SK-MEL-5 (cell line): Measurements from ENCODE around the gene TMEM119. TPM values are rescaled to one million over a fixed set of nuclear protein-coding genes. Genes with fewer than 3 reads are reported as not detected.
A peak's percentile ranks its signal among the peaks of the same experiment; 100 is the strongest.
"Not testable (repeated sequence)": the region's sequence is repeated elsewhere in the genome, so short reads cannot be mapped to it uniquely, and the experiment has no call there.

Experiments used
- DNase-seq: peaks from one replicate; pipeline ENCODE4 v3.0.0-alpha.2; 2016; ENCODE audit warnings: low read depth, low spot score
- in situ Hi-C: cut with HindIII; loops from 2 replicates; pipeline ENCODE4 v1.10.0; 2016; ENCODE audit warnings: low sequenced_read_pairs, high pct_unique_total_duplicates, low pct_unique_long_range_greater_than_20kb
- total RNA-seq: library from RNA; depleted of rRNA; stranded (reverse); fragments of >200 nt; shearing (Covaris generic); gene quantifications from 2 replicates; pipeline ENCODE4 v1.2.3, GENCODE V29; 2014

Gene TMEM119
- total RNA-seq, 1 experiment from 2014 or later: not detected

DNA sequence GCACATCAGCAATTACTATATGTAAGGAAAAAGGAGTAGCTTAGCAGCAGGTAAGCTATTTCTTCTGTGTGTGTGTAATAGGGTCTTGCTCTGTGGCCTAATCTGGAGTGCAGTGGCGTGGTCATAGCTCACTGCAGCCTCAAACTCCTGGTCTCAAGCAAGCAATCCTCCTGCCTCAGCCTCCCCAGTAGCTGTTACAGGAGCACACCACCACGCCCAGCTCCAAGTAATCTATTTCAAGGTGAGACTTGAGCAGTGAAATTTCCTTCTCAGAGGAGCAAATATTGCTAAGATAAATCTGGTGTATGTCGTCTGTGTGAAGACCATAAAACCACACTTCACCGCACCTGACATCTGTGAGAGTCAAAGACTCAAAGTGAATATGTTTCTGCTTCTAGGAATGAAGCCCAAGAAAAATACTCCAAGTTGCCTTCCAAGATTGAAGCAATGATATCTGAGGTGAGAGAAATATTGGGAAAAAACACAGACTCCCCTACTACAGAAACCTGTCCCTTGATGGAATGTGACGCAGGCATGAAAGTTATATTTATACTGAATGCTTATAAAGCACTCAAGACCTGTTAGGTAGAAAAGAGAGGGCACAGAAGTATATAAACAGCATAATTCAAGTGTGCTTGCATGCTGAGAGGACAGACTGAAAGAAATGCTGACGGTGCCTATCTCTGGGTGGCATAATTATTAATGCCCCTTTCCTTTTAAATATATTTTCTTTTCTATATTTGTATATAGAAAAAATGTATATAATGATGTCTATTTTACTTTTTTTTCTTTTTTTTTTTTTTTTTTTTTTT, 38.3 kb upstream of the TMEM119 start:
- no peak for DNase-seq
- in situ Hi-C loops: no loop called here

GRCh38 chr12:108635201-108635996, 37.5 kb upstream of the TMEM119 start:
- in situ Hi-C loops: no loop called here
- no peak for DNase-seq

GRCh38 chr12:108634341-108634751, 36.5 kb upstream of the TMEM119 start:
- in situ Hi-C loops: no loop called here
- DNase-seq: peak; percentile 38

- in situ Hi-C loops: no loop called here
- no peak for DNase-seq
Measured at GRCh38 chr12:108633534-108634248, 35.8 kb upstream of the TMEM119 start, which contains the start of gene SELPLG. Gene SELPLG (minus strand): TSS chr12:108633894. CDS start chr12:108624307, 9,587 bp downstream.

- no peak for DNase-seq
- in situ Hi-C loops: no loop called here
Measured at GRCh38 chr12:108633081-108633533, 35.2 kb upstream of the TMEM119 start.

DNA sequence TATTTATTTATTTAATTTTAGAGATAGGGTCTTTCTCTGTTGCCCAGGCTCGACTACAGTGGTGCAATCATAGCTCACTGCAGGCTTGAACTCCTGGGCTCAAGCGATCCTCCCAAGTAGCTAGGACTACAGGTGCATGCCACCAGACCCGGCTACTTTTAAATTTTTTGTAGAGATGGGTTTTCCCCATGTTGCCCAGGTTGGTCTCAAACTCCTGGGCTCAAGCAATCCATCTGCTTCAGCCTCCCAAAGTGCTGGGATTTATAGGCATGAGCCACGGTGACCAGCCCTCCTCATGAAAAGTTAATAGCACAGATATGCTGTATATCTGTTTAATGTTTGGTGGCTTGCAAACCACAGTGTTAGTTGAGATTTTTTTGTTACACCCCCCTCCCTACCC, 33.4 kb upstream of the TMEM119 start:
- in situ Hi-C loops, DNase-seq: not testable (repeated sequence)

DNA sequence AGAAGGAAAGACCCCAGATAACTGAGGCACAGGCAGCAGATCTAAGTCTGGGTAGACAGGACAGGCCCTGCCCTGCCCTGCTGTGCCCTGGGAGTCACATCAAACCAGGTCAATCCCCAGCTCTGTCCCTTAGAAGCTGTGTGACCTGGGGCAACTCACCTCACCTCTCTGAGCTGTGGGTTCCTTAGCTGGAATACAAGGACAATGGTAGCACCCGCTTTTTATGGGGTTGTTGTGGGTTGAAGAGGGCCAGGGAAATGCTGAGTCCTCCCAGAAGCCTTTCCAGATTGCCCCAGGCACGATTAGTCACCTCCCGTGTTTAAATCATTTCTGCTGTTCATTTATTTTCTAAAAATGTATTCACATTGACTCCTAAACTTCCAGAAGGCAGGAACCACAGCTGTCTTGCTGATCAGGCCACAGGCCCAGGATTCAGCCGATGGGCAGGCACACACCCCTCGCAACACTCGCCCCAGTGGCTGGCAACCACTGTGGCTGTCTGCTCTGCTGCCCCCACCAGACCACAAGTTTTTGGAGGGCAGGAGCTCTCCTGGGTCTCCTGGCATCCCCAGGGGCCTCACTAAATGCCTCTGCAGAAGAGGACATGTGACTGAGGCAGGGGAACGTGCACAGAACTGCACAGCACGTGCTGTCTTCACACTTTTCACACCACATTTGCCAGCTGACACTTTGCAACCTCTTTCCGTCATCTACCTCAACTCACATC, 32.8 kb upstream of the TMEM119 start:
- peak; percentile 52 for DNase-seq
- in situ Hi-C loops: no loop called here

GRCh38 chr12:108629824-108630476, 32.1 kb upstream of the TMEM119 start:
- no peak for DNase-seq
- in situ Hi-C loops: no loop called here

- in situ Hi-C loops: no loop called here
- no peak for DNase-seq
Measured at GRCh38 chr12:108629151-108629550, 31.3 kb upstream of the TMEM119 start.

DNA sequence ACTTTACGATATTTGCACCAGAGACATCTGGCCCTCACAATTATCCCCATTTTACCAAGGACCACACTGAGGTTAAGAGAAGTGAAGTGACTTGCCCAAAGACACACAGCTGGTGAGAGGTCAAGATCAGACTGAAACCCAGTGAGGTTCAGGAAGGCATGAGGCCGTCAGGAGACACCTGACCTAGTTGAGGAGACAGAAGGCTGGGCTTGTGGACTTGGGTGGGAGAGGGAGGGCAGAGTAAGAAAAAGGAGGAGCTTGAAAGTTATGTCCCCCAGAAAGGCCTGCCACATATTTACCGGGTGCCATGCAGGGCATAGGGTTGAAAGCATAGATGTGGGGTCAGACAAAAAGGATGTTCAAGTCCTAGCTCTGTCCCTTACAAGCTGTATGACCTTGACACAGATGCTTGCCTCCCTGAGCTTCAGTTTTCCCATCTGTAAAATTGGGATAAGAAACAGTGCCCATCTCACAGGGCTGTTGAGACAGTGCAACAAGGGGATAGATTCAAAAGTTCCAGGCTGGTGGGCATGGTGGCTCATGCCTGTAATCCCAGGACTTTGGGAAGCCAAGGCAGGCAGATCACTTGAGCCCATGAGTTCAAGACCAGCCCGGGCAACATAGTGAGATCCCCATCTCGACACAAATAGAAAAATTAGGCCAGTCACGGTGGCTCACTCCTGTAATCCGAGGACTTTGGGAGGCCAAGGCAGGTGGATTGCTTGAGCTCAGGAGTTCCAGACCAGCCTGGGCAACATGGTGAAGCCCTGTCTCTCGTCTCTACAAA, 29.4 kb upstream of the TMEM119 start:
- no peak for DNase-seq
- in situ Hi-C loops: no loop called here

GRCh38 chr12:108625228-108625627, 27.3 kb upstream of the TMEM119 start:
- in situ Hi-C loops: no loop called here
- no peak for DNase-seq

GRCh38 chr12:108623577-108623976, 25.7 kb upstream of the TMEM119 start:
- DNase-seq: no peak
- in situ Hi-C loops: no loop called here

- no peak for DNase-seq
- in situ Hi-C loops: no loop called here
Measured at GRCh38 chr12:108622921-108623514, 25.1 kb upstream of the TMEM119 start.

DNA sequence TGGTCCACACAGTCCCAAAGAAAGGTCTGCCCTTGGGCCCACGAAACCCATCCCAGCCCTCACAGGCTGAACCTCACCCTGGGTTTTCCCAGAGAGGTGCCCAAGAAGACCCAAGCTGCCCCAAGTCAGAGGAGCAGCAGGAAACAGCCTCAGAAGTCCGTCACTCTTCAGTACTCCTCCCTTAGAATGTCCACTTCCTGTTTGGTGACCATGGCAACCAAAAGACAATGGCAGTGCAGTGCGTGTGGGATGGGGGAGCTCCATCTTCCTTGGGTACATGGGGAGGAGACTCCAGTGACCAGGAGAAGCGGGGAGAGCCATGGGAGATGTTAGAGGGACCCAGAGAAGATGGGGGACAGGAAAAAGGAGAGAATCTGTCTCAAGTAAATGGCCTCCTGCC, 24.5 kb upstream of the TMEM119 start:
- no peak for DNase-seq
- in situ Hi-C loops: no loop called here

GRCh38 chr12:108621161-108621560, 23.3 kb upstream of the TMEM119 start:
- in situ Hi-C loops: no loop called here
- DNase-seq: no peak
